Stimulated activated CD4-positive, alpha-beta T cell treated with anti-CD3 and anti-CD28 coated beads, Interleukin-1b, Interleukin-23, amount 100 ng/mL, for 1 hour (primary cell): ENCODE measurements around the gene ACTRT2.

Experiments used
- DNase-seq, 2 donors: peaks; one replicate each; pipeline ENCODE4 v3.0.0-alpha.2; 2020; ENCODE audit warnings: low read depth in 2 of 2

Gene ACTRT2

DNA sequence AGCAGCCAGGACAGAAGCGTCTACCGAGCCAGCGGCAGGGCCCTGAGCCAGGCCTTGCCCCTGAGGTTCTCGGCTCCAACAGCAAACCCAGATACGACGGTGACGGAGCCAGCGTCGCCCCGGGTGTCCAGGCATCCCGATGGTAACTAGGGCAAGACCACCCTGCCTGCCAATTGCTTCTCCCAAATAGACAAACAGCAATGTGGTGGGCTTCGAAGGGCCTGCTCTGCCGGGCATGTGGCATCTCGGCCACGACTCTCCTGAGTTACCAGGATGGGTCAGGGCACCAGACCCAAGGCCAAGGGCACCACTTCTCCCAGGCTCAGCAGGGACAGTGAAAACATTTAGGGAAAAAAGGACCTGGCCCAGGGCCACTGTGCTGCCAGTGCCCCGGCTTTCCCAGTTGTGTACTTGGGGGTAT lies 3.2 kb upstream of the ACTRT2 start:
- no peak for DNase-seq

DNA sequence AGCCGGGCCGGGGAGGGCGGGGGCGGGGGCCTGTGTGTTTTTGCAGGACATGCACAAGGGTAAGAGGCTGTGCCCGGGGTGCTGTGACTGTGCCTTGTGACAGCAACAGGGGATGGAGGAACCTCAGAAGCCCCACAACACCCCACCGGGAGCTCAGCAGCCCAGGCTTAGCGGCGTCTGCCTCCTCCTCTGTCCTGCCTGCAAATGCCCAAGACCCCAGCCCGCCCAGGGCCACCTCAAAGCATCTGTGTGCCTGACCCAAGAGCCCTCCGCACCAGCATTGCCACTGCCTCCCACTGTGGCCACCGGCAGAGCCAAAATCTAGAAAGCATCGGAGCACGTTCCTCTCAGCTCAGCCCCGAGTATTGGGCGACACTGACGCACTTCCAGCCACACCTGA lies 2.7 kb upstream of the ACTRT2 start:
- DNase-seq = no peak

DNA sequence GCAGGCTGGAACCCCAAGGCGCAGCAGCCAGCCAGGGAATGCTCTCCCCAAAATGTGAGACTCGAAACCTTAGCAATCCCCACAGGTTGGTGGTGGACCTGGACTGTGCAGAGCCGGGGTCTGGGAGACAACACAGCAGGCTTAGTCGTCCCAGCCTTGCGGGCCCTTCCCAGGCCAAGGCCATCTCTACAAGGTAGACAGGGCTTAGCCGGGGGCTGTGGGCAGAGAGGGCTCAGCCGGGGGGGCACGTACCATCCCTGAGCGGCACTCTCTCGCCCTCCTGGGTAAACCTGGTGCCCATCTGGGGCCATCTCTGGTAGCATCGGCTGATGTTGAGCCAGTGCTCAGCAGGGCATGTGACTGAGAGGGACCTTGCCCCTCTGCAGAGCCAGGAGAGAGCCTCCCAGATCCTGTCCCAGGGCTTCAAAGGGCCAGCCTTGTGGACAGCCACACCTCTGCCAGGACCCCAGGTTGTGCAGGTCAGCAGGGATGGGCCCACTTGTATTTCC lies 2.2 kb upstream of the ACTRT2 start:
- no peak for DNase-seq

DNA sequence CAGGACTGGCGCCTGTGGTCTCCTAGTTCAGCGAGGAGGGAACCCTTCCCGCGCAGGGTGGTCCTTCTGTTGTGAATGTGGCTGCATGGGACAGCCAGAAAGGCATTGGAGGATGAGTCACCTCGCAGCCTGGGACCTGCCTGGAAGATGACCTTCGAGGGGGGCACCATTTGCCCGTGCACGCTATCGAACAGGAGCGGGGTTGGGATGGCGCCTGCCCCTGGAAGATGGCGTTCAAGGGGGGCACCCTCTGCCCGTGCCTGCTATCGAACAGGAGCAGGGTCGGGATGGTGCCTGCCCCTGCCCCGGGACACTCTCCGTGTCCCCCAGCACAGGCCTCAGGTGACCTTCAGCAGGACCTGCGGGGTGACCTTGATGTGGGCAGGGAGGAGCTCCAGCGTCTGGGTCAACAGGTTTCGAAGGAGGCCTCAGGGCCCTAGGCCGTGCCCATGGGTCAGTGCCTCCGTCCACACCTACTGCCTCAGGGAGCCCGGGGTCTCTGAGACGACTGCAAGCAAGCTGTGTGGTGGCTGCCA lies 1.7 kb upstream of the ACTRT2 start:
- no peak for DNase-seq

DNA sequence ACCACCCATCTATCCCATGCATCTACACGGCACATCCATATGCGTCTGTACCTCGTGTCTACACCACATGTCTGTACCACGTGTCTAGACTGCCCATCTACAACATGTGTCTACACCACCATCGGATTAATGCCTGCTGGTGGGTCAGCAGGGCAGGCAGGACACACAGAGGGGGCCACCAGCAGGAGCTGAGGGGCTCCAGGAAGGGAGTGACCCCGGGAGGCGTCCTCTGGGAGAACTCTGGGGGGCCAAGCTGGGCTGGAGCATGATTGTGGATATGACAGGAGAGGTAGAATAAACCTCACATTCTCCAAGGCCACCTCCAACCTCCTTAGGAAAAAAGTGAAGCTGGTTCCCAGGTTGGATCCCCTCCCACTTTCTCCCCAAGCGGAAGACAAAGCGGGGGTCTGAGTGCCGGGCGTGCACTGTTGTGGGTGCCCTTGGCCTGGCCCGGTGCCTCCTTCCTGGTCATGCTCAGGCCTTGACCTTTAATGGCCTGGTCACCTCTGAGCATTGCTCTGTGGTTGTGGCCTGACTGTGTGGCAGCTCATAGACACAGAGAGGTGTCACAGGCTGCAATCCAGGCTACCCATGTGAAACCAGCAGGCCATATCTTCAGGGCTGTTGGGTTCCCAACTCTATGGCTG lies 881 bp upstream of the ACTRT2 start:
- no peak for DNase-seq

DNA sequence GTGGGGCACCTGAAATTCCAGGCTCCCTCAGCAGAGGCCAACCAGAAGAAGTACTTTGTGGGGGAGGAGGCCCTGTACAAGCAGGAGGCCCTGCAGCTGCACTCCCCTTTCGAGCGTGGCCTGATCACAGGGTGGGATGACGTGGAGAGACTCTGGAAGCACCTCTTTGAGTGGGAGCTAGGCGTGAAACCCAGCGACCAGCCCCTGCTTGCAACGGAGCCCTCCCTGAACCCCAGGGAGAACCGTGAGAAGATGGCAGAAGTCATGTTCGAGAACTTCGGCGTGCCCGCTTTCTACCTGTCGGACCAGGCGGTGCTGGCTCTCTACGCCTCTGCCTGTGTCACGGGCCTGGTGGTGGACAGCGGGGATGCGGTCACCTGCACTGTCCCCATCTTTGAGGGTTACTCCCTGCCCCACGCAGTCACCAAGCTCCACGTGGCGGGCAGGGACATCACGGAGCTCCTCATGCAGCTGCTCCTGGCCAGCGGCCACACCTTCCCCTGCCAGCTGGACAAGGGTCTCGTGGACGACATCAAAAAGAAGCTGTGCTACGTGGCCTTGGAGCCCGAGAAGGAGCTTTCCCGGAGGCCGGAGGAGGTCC lies 634 bp downstream of the ACTRT2 start:
- DNase-seq = no peak

DNA sequence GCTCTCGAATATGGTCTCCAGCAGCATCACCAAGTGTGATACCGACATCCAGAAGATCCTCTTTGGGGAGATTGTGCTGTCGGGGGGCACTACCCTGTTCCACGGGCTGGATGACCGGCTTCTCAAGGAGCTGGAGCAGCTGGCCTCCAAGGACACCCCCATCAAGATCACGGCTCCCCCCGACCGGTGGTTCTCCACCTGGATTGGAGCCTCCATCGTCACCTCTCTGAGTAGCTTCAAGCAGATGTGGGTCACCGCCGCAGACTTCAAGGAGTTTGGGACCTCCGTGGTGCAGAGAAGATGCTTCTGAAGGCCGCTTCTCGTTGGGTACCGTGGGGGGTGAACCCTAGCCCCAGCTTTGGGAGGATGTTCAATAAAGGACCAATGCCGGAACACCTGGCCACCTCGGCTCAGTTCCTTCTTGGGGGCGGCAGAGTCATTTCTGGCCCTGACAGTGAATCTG lies 1.3 kb downstream of the ACTRT2 start:
- no peak for DNase-seq

DNA sequence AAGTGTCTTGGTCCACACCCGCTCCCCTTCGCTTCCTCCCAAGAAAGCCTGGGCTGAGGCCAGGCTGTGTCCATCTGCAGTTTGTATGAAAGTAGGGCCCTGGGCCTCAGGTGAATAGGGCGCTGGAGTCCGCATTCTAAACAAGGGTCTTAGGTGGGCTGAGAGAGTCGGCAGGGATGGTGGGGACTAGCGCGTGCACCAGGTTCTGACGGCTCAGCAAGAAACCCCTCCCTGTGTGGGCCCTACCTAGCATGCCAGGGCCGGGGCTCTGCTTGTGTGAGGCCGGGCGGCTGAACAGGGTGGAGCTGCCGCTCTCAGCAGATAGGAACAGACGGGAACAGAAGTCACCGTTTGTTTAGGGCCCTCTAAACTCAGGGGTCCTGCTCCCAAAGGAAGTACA lies 1.7 kb downstream of the ACTRT2 start:
- DNase-seq = no peak

DNA sequence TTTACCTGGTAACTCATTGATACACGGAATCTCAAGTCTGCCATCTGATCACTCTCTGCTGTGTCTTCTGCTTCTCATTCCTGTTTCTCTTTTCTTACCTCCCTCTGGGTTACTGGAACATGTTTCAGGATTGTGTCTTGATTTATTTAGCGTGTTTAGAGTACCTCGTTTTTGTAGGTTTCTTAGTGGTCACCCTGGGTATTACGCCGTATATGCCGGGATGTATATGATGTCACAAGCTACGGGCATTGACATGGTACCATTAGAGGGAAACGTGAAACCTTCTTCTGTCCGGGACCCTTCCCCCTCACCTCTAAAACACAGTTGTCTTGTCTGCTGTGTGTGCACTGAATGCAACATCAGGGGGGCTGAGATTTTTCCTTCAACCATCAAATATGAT lies 2.8 kb downstream of the ACTRT2 start:
- DNase-seq = no peak

DNA sequence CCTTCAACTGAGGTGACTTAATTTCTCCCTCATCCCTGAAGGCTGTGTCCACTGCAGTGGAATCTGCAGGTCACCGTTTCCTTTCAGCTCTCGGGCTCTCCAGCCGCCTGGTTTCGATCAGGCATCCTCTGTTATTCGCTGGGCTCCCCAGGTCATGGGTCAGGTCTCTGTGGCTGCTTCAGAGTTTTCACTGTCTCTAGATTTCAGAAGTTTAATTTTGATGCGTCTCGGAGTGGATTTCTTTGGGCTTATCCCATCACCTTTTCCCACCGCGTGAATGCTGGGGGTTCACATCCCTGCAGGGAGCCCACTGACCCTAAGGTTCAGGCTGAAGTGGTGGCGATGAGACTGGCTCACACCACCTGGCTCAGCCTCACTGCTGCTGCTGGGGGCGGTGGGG lies 3.3 kb downstream of the ACTRT2 start:
- DNase-seq = no peak

DNA sequence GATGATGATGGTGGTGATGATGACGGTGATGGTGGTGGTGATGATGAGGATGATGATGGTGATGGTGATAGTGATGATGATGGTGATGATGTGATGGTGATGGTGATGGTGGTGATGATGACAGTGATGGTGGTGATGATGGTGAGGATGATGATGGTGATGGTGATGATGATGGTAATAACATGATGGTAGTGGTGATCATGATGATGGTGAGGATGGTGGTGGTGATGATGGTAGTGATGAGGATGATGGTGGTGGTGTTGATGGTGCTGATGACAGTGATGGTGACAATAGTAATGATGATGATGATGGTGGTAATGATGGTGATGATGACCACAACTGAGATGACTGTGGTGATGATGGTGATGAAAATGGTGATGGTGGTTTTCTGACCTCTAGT lies 4.9 kb downstream of the ACTRT2 start:
- no peak for DNase-seq

DNA sequence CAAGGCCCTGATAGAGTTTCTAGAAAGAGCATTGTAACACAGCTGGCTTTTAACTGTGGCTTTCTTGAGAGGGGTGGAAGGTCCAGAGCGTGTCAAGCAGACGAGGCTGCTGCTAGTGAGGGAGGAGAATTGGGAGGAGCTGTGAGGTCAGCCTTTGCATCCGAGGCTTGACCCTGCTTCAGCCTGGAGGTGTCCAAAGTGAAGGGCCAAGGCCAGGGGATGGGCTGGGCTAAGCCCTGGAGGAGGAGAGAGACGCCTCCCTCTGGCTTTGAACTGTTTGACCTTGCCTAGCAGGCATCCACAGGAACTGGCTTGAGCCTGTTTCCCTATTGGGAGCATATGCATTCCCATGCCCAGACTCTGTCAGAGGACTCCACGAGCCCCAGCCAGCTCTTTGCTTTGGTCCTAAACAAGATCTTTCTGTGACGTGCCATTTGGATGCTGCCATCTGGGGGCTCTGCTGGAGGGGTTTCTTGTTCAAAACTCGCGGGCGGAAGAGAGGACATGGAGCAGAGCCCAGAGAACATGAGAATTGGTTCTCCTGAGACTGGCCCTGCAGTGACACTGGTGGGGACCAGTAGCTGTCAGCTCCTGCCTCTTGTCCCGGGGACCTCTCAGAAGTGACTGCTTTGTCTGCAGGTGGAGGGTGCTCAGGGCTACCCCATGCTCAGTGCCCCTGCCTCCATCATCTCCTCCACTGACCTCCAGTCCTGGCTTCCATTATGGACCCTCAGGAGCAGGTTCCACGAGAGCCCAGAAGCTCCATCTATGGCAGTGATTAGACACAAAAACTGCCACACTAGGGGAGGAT lies 5.5 kb downstream of the ACTRT2 start:
- DNase-seq = no peak

DNA sequence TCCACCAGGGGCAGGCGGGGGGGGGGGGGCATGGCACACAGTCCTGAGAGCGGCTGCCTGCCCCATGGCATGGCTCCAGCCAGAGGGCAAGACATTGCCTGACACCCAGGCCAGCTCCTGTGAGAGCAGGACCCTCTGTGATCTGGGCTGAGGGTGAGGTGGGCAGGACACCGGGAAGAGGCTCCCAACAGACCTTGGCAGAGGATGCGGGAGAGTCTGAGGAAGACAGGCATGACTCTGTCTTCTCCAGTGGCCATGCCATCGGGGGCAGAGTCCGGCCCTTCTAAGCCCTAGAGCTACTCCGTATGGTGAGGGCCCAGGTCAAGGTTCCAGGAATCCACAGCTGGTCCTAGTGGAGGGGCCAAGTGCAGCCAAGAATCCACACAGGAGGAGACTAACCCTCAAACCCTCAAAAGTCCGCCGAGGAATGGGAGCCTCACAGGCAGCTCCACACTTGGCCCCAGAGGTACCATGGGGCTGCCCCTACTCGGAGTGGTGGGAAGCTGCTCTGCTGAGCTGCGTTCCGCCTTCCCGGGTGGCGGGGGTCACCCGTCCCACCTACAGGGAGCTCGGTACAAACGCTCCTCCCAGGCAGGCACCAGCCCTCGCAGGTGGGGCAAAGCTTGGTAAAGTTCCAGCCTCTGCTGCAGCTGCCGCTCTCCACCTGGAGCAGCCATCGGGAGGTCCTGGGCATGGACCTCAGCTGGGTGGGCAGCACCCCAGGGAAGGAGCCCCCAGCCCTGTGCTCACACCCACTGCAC lies 6.5 kb downstream of the ACTRT2 start:
- DNase-seq = no peak

DNA sequence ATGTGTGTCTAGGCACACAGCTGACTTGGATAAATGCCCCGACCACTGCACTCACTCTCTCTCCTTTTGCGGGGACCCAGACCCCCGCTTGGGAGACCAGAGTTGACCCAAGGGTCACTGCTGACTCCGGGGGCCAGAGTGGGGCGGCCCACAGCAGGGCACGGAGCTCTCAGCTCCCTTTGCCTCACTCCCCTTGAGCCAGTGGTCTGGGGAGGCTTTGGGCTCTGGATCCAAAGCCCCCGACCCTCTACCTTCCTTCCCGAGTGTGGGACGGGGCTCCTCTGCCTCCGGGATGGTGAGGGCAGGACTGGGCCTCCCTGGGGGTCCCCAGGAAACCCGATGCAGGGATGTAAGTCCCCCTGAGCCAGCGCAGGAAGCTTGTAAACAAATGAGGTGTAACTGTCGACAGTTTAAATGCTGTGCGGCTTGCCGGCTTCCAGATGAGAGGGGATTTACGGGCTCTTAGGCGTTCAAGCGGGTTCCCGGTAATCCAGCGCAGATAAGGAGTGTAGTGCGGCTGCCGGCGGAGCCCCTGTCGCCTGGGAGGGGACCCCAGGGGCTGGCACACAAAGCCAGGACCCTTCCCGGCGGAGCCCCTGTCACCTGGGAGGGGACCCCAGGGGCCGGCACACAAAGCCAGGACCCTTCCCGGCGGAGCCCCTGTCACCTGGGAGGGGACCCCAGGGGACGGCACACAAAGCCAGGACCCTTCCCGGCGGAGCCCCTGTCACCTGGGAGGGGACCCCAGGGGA lies 7.4 kb downstream of the ACTRT2 start:
- no peak for DNase-seq

DNA sequence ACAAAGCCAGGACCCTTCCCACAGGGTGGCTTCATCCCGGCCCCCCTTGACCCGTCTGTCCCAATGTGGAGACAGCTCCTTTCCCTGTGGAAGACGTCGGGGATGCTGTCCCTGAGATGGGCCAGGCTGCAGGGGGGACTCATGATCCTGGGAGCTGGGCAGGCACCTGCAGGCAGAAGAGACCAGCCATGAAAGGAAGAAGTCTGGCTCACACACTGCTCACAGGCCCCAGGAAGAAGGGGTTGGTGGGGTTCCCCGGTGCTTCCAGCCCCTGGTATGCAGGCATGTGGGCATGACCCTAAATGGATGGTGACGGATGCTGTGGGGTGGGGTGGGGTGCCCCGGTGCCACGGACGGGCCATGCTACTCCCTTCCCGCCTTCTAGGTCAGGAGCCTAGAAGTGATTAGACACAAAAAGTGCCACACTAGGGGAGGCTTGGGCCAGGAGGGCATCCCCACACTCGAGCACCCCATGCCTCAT lies 8.3 kb downstream of the ACTRT2 start:
- DNase-seq = no peak

DNA sequence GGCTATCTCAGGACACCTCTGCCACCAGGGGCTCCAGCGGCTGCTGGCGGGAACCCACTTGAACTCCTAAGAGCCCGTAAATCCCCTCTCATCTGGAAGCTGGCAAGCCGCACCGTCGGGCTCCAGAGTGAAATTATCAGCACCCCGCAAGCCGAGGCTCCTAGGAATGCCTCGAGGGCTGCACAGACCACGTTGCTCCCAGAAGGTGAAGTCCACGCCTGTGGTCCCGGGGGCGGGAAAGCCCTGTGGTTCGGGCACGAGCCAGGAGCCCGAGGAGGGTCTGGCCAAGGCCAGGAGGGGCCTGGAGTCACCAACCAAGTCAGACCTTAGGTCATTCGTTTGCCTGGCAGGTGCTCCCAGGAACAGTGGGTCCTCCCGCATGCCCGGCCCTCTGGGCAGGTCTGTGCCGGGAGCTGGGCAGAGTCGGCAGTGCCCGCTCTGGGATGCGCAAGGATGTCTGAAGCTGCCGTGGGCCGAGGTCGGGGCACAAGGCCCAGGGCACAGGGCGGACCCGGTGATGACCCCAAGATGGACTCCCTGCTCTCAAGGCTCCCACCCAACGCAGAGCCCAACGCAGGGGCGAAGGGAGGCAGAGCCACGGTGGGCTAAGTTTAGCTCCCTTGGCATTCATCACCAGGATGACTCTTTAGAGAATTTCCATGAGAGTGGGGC lies 8.9 kb downstream of the ACTRT2 start:
- no peak for DNase-seq

DNA sequence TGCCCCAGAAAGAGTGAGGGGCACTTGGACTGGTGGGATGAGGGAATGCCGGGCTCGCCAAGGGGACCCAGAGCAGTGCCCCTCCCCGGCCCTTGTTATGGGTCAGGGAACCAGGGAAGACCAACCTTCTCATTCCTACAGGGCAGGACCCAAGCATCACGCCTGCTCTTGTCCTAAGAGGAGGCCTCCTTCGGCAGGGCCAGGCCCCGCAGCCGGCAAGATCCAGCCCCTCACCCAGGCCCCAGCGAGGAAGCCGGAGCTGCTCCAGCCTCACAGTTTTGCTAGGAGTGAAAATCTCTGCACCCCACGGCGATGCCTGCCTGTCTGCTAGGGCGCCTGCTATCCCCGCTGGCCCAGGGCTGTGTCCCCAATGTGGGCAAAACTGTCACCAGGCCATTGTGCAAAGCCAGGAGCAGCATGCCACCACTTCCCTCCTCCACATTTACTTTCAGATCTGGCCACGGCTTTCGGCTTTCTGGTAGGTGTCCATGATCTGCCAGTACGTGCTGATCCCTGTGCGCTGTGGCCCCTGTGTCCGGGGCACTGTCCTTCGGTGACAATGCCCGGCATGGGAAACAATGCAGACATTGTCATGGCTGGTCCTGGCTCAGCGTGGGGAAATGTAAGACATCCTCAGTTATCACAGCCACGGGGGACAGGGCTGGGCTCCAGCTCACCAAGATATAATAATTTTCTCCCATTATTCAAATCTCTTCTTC lies 9.6 kb downstream of the ACTRT2 start:
- DNase-seq = no peak

DNA sequence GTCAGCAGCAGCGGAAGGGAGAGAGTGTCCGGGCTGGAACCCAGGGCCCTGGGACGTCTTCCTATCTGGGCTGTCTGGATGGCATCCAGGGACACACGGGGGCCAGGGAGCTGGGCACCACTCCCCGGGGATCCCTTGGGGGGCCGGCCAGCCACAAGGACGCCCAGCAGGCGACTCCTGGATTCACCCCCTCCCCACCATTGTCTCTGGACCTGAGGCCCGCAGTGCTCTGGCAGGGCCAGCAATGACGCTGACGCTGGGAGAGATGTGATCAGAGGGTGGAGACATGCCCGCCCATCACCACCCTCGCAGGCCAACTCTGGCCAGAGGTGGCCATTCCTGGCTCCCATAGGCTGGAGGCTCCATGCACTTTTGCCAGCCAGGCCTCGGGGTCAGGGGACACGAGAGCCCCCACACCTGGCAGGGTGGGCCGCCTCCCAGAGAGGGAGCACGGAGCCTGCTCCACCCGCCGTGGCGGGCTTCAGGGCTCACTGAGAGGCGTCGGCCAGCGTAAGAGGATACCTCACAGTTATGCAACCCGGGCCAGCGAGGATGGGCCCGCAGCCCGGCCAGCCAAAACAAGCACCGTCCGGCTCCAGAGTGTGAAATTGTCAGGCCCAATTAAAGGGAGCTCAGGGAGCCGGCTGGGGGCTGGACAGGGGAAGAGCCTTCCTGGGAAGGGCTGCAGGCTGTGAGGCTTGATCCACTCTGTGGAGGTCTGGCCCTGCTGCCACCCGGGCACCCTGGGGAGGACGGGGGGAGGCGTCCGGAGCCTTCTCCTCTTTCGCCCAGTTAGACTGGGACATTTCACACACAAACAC lies 10.3 kb downstream of the ACTRT2 start:
- no peak for DNase-seq
